GM12878 (cell line): Measurements from ENCODE around the gene MID1.

ENCODE experiments used
- ESRRA ChIP-seq: IDR thresholded peaks from 2 replicates; pipeline ENCODE4 v1.6.1; 2012; ENCODE audit warnings: mild to moderate bottlenecking, low read length, improper control_type of control experiment
- POLR2AphosphoS5 ChIP-seq: IDR thresholded peaks from 2 replicates; pipeline ENCODE4 v1.6.1; 2011; ENCODE audit warnings: mild to moderate bottlenecking, low read length, inconsistent platforms
- SIN3A ChIP-seq: IDR thresholded peaks from 2 replicates; pipeline ENCODE4 v1.6.1; 2012; ENCODE audit warnings: low read depth, low read length, improper control_type of control experiment
- ZZZ3 ChIP-seq: IDR thresholded peaks from 2 replicates; pipeline ENCODE4 v1.6.1; 2011; ENCODE audit warnings: low read depth; ENCODE audit not compliant: control insufficient read depth, insufficient read length
- TF ChIP-seq, protein P1 (sequence below), 3 experiments: IDR thresholded peaks in 2 of 3; conservative IDR thresholded peaks in 1 of 3; 2 replicates each; pipeline ENCODE4 v1.5.1; 2011; ENCODE audit warnings: low read depth in 3 of 3, low read length in 3 of 3, mild to moderate bottlenecking in 3 of 3, control low read depth in 2 of 3, moderate library complexity in 2 of 3, inconsistent platforms in 1 of 3, mixed read lengths in 1 of 3; ENCODE audit not compliant: control insufficient read depth in 2 of 3, insufficient read depth in 1 of 3; ENCODE audit errors: extremely low read depth in 1 of 3

DNA sequence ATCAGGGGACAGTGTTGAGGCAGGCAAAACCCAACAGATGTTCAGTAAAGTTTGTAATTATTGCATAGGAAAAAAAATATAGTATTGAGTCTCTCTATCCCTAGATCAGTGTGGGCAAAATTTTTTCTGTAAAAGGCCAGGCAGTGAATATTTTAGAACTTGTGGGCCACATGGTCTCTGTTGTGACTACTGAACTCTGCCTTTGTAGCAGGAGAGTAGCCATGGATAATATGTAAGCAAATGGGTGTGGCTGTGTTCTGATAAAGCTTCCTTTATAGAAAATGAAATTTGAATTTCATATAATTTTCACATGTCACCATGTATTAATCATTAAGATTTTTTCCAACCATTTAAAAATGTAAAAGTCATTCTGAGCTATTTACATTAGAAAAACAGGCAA, 193.1 kb downstream of the MID1 start:
- TF ChIP-seq ZZZ3 (no peak), POLR2AphosphoS5 (no peak), ESRRA (no peak), SIN3A (no peak)
- TF ChIP-seq, protein P1, sequence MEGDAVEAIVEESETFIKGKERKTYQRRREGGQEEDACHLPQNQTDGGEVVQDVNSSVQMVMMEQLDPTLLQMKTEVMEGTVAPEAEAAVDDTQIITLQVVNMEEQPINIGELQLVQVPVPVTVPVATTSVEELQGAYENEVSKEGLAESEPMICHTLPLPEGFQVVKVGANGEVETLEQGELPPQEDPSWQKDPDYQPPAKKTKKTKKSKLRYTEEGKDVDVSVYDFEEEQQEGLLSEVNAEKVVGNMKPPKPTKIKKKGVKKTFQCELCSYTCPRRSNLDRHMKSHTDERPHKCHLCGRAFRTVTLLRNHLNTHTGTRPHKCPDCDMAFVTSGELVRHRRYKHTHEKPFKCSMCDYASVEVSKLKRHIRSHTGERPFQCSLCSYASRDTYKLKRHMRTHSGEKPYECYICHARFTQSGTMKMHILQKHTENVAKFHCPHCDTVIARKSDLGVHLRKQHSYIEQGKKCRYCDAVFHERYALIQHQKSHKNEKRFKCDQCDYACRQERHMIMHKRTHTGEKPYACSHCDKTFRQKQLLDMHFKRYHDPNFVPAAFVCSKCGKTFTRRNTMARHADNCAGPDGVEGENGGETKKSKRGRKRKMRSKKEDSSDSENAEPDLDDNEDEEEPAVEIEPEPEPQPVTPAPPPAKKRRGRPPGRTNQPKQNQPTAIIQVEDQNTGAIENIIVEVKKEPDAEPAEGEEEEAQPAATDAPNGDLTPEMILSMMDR (IDR thresholded peaks at IDR 0.05 in 2 of 3, conservative IDR thresholded peaks at IDR 0.05 in 1 of 3; ENCODE audit: control insufficient read depth in 2 of 3, extremely low read depth in 1 of 3, insufficient read depth in 1 of 3, low read depth in 3 of 3, low read length in 3 of 3): no peak
